Prostate gland (tissue), 2 donors: ENCODE results near the gene GJA10. TPM values are rescaled to one million over a fixed set of nuclear protein-coding genes. Genes with fewer than 3 reads are reported as not detected.
"Not testable (repeated sequence)": the region's sequence is repeated elsewhere in the genome, so short reads cannot be mapped to it uniquely, and the experiment has no call there.

Experiments used
- DNase-seq: peaks from one replicate; pipeline ENCODE4 v3.0.0-alpha.2; 2019; ENCODE audit warnings: low spot score
- H3K27ac ChIP-seq, 2 donors: fragments of 200-600 bp; sonication (generic); 2 replicates each; pipeline ENCODE4 v1.5.1; 2017 to 2019
- H3K27me3 ChIP-seq: fragments of 200-600 bp; sonication (generic); replicated peaks from 2 replicates; pipeline ENCODE4 v1.5.1; 2019; ENCODE audit not compliant: insufficient read depth
- H3K36me3 ChIP-seq, 2 donors: fragments of 200-600 bp; sonication (generic); 1 replicate in 1 of 2; 2 replicates in 1 of 2; pipeline versions ENCODE4 v1.5.1 to v1.8.1; 2017 to 2019
- H3K4me1 ChIP-seq: fragments of 200-600 bp; sonication (generic); replicated peaks from 2 replicates; pipeline ENCODE4 v1.5.1; 2019
- H3K4me3 ChIP-seq, 2 donors: fragments of 200-600 bp; sonication (generic); 2 replicates each; pipeline ENCODE4 v1.5.1; 2017 to 2019
- H3K9me3 ChIP-seq: fragments of 200-600 bp; sonication (generic); 2 replicates; pipeline ENCODE4 v1.5.1; 2017
- CTCF ChIP-seq, 4 experiments: fragments of 200-600 bp in 2 of 4; fragments of 450-650 bp in 2 of 4; sonication (generic) in 2 of 4; IDR thresholded peaks; 1 replicate in 3 of 4; 2 replicates in 1 of 4; pipeline ENCODE4 v1.5.1; 2016 to 2019; ENCODE audit warnings: antibody characterized with exemption in 4 of 4, mild to moderate bottlenecking in 2 of 4, moderate library complexity in 2 of 4
- POLR2A ChIP-seq: fragments of 450-650 bp; IDR thresholded peaks from one replicate; pipeline ENCODE4 v1.6.1; 2016; ENCODE audit warnings: antibody characterized with exemption, mild to moderate bottlenecking
- POLR2AphosphoS5 ChIP-seq: sonication (generic); formaldehyde crosslinking; IDR thresholded peaks from one replicate; pipeline ENCODE4 v1.6.1; 2017; ENCODE audit warnings: antibody characterized with exemption
- WGBS: methylation state at CpG from one replicate; pipeline ENCODE4 v1.1.5; 2018; 5-methylcytosine and 5-hydroxymethylcytosine counted together
- intact Hi-C: fragments of 100-400 bp; cut with DNase I; formaldehyde crosslinking; loops from one replicate; pipeline ENCODE4 v1.14.2; 2022
- total RNA-seq, 2 donors: library from RNA; depleted of rRNA; stranded (reverse); fragments of >200 nt; gene quantifications; one replicate each; pipeline ENCODE4 v1.1.0, GENCODE V29; 2016

The GJA10 gene
- not detected for total RNA-seq

- no peak for DNase-seq
- Histone ChIP-seq H3K4me3 (no peak within 1 kb of the TSS), H3K4me1 (no peaks in the 10 kb centered on the region), H3K27ac (no peak within 1 kb of the TSS), H3K36me3 (no peaks in the 10 kb centered on the region), H3K27me3 (no peaks in the 10 kb centered on the region), H3K9me3 (no peaks in the 10 kb centered on the region)
- intact Hi-C loops, result no loop called here
- TF ChIP-seq POLR2AphosphoS5 (no peak), POLR2A (no peak)
- 100% methylated on average over 1 of the region's 1 CpG for WGBS
Measured at GRCh38 chr6:89894169-89894568, at the start of gene GJA10. Gene GJA10, plus strand, starts transcription at chr6:89894469. Its CDS starts 0 bp downstream, at chr6:89894469.

GRCh38 chr6:89847513-89847912 is 46.8 kb upstream of the GJA10 start:
- H3K4me3 ChIP-seq, intact Hi-C loops, H3K27ac ChIP-seq, H3K9me3 ChIP-seq, H3K36me3 ChIP-seq, H3K27me3 ChIP-seq, H3K4me1 ChIP-seq, DNase-seq: not testable (repeated sequence)
- 95% methylated on average over 5 of the region's 5 CpGs for WGBS

GRCh38 chr6:89853068-89853467 is 41.2 kb upstream of the GJA10 start:
- Histone ChIP-seq H3K9me3 (no peaks in the 10 kb centered on the region), H3K36me3 (peaks cover 0 to 3% of the 10 kb centered on the region in 2 donors), H3K4me1 (no peaks in the 10 kb centered on the region), H3K27me3 (no peaks in the 10 kb centered on the region), H3K4me3 (no peak overlapping the region), H3K27ac (no peak overlapping the region)
- no peak for DNase-seq
- intact Hi-C loops, result no loop called here
- TF ChIP-seq POLR2A (no peak), CTCF (IDR thresholded peaks at IDR 0.05) (no peak), POLR2AphosphoS5 (no peak)
- 95% methylated on average over 1 of the region's 1 CpG for WGBS

GRCh38 chr6:89858041-89858440 is 36.2 kb upstream of the GJA10 start:
- intact Hi-C loops, result no loop called here
- 100% methylated on average over 1 of the region's 1 CpG for WGBS
- no peaks in the 10 kb centered on the region for H3K27me3 ChIP-seq
- H3K9me3 ChIP-seq, result no peaks in the 10 kb centered on the region
- H3K4me1 ChIP-seq, result no peaks in the 10 kb centered on the region
- peaks cover 0 to 3% of the 10 kb centered on the region in 2 donors for H3K36me3 ChIP-seq
- no peak for DNase-seq
- no peak overlapping the region for H3K27ac ChIP-seq
- H3K4me3 ChIP-seq, result no peak overlapping the region
- TF ChIP-seq CTCF (IDR thresholded peaks at IDR 0.05), result no peak
- TF ChIP-seq POLR2AphosphoS5, result no peak
- no peak for TF ChIP-seq POLR2A

GRCh38 chr6:89859744-89860143 is 34.5 kb upstream of the GJA10 start:
- 95% methylated on average over 4 of the region's 4 CpGs for WGBS
- Histone ChIP-seq H3K4me3 (no peak overlapping the region), H3K9me3 (no peaks in the 10 kb centered on the region), H3K27me3 (no peaks in the 10 kb centered on the region), H3K27ac (no peak overlapping the region), H3K4me1 (no peaks in the 10 kb centered on the region), H3K36me3 (peaks cover 0 to 3% of the 10 kb centered on the region in 2 donors)
- TF ChIP-seq POLR2A (no peak), CTCF (IDR thresholded peaks at IDR 0.05) (no peak), POLR2AphosphoS5 (no peak)
- DNase-seq, result no peak
- intact Hi-C loops, result no loop called here

- TF ChIP-seq POLR2AphosphoS5 (no peak), POLR2A (no peak), CTCF (IDR thresholded peaks at IDR 0.05) (no peak)
- 92% methylated on average over 5 of the region's 5 CpGs for WGBS
- Histone ChIP-seq H3K9me3 (no peaks in the 10 kb centered on the region), H3K4me1 (no peaks in the 10 kb centered on the region), H3K4me3 (no peak overlapping the region), H3K27me3 (no peaks in the 10 kb centered on the region), H3K36me3 (no peaks in the 10 kb centered on the region), H3K27ac (no peak overlapping the region)
- intact Hi-C loops, result no loop called here
- DNase-seq, result no peak
Measured at GRCh38 chr6:89862273-89862672, 32.0 kb upstream of the GJA10 start.
